GM06990 (cell line): ENCODE data around the gene TMEM43.

Experiments used
- DNase-seq: peaks from one replicate; pipeline ENCODE4 v3.0.0-alpha.2; 2011; ENCODE audit not compliant: insufficient read length; ENCODE audit errors: extremely low read depth
- H3K27me3 ChIP-seq: replicated peaks from 2 replicates; pipeline ENCODE4 v1.6.0; 2011; ENCODE audit warnings: low read length; ENCODE audit not compliant: control insufficient read depth, insufficient read depth
- H3K36me3 ChIP-seq: 2 replicates; pipeline ENCODE4 v1.5.1; 2011; ENCODE audit warnings: low read length; ENCODE audit not compliant: control insufficient read depth, insufficient read depth
- H3K4me3 ChIP-seq: replicated peaks from 2 replicates; pipeline ENCODE4 v1.5.1; 2011; ENCODE audit warnings: low read depth, mild to moderate bottlenecking, control low read depth, low read length
- TF ChIP-seq, protein P1 (sequence below): IDR thresholded peaks from 2 replicates; pipeline ENCODE4 v1.5.1; 2011; ENCODE audit warnings: low read length, control low read depth, mild to moderate bottlenecking, inconsistent platforms; ENCODE audit not compliant: insufficient read depth, poor library complexity, severe bottlenecking

TMEM43 gene

GRCh38 chr3:14158370-14158769 is 33.5 kb downstream of the TMEM43 start:
- Histone ChIP-seq H3K27me3 (no peaks in the 10 kb centered on the region), H3K4me3 (no peak overlapping the region), H3K36me3 (peaks cover 40% of the 10 kb centered on the region)
- TF ChIP-seq, protein P1, sequence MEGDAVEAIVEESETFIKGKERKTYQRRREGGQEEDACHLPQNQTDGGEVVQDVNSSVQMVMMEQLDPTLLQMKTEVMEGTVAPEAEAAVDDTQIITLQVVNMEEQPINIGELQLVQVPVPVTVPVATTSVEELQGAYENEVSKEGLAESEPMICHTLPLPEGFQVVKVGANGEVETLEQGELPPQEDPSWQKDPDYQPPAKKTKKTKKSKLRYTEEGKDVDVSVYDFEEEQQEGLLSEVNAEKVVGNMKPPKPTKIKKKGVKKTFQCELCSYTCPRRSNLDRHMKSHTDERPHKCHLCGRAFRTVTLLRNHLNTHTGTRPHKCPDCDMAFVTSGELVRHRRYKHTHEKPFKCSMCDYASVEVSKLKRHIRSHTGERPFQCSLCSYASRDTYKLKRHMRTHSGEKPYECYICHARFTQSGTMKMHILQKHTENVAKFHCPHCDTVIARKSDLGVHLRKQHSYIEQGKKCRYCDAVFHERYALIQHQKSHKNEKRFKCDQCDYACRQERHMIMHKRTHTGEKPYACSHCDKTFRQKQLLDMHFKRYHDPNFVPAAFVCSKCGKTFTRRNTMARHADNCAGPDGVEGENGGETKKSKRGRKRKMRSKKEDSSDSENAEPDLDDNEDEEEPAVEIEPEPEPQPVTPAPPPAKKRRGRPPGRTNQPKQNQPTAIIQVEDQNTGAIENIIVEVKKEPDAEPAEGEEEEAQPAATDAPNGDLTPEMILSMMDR: no peak
- DNase-seq: no peak

- Histone ChIP-seq H3K36me3 (peaks cover 37% of the 10 kb centered on the region), H3K4me3 (no peak overlapping the region), H3K27me3 (no peaks in the 10 kb centered on the region)
- DNase-seq: no peak
- TF ChIP-seq, protein P1: no peak
Measured at GRCh38 chr3:14159426-14159825, 34.6 kb downstream of the TMEM43 start.

GRCh38 chr3:14161282-14161681 is 36.4 kb downstream of the TMEM43 start:
- Histone ChIP-seq H3K27me3 (no peaks in the 10 kb centered on the region), H3K4me3 (no peak overlapping the region), H3K36me3 (peaks cover 50% of the 10 kb centered on the region)
- TF ChIP-seq, protein P1: no peak
- no peak for DNase-seq

DNA sequence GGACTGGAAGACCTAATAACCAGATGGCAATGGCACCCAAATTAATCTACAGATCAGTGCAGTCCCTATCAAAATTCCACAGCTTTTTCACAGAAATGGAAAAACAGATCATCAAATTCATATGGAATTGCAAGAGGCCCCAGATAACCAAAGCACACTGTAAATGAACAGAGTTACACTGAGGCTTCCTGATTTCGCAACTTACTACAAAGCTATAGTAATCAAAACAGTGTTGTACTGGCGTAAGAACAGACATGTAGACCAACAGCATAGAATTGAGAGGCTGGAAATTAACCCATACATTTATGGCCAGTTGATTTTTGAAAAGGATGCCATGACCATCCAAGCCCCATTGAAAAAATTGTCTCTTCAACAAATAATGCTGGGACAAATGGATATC is 37.3 kb downstream of the TMEM43 start:
- H3K4me3 ChIP-seq: no peak overlapping the region
- peaks cover 53% of the 10 kb centered on the region for H3K36me3 ChIP-seq
- H3K27me3 ChIP-seq: no peaks in the 10 kb centered on the region
- TF ChIP-seq, protein P1: no peak
- DNase-seq: no peak

DNA sequence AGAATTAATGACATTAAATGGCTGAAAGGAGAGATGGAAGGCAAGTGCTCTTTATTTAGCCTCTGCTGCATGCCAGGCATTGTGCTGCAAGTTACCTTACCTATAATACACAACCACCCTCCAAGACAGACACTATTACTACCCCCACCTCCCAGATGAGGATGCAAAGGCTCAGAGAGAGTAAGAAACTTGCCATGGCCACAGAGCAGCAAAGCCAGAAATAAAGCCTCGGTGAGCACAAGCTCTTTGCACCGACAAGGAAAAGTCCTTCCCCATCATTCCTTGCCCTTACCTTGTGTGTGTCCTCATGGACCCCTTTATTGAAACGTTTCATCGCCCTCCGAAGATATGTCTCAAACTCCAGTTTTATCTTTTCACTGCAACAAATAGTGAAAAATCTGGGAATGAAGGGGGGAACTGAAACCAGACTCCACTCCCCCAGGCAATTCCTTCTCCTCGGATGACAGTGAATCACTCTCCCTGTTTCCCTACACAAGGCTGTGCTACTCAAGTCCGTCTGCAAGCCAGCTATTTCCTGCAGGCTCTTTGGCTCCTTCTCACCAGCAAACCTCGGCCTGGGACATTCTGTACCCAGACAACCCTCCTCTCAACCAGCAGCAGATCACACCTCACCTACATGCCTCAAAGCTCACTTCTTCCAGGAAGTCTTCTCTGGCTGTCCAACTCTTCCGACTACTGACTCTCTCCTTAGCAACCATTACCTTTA is 42.2 kb downstream of the TMEM43 start:
- no peak for DNase-seq
- H3K27me3 ChIP-seq: no peaks in the 10 kb centered on the region
- TF ChIP-seq, protein P1: no peak
- H3K4me3 ChIP-seq: no peak overlapping the region
- peaks cover 38% of the 10 kb centered on the region for H3K36me3 ChIP-seq
